ENCODE data around the gene ALDH16A1.
"Not testable (repeated sequence)": the region's sequence is repeated elsewhere in the genome, so short reads cannot be mapped to it uniquely, and the experiment has no call there.

The ALDH16A1 gene

DNA sequence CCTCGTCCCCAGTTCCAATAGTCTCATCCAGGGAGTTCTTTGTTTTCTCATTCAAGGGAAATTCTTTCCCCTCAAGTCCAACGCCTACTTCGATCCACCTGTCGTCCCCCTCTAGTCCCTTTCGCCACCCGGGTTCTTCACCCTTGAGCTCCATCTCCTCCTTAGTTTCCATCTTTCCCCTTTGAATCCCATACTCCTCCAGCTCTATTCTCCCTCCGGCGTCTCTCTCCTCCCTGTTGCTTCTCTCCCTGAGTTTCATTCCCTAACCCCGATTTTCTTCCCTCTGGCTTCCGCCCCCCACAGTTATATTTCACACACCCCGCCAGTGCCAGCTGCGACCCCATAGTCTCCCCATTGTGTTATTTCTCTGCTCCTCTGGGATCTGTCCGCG, 11.1 kb upstream of the ALDH16A1 start:
- no peak for DNase-seq

DNA sequence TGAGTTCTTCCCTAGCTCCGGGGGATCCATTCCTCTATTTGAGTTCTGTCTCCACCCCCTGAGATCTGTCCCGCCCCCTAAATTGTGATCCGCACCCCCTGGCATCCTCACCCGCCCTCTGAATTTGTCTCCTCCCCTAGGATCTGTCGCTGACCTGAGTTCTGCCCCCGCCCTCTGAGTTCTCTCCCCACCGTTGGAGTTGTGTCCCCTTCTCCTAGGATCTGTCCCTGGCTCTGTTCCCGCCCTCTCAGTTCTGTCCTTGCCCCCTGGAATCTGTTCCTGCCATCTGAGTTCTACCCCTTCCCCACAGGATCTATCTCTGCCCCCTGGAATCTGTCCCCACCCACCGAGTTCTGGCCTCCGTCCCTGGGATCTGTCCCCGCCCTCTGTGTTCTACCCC, 10.7 kb upstream of the ALDH16A1 start:
- DNase-seq: no peak

DNA sequence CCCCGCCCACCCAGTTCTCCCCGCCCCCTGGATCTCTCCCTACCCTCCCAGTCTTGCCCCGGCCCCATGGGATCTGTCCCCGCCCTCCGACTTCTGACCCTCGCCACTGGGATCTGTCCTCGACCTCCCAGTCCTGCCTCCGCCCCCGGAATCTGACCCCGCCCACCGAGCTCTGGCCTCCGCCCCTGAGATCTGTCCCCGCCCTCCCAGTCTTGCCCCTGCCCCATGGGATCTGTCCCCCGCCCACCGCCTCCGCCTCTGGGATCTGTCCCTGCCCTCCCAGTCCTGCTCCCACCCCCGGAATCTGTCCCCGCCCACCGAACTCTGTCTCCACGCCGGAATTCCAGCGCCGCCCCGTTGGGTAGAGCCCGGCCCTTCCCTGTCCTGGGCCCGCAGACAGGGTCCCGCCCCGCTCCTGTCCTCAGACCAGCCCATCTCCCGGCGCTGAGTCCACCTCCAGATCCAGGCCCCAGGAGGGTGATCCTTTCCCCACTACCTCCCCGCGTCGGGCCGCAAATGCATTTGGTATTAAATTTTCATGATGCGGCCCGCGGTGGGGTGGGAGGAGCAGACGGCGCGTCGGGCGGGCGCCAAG, 10.2 kb upstream of the ALDH16A1 start:
- no peak for DNase-seq

DNA sequence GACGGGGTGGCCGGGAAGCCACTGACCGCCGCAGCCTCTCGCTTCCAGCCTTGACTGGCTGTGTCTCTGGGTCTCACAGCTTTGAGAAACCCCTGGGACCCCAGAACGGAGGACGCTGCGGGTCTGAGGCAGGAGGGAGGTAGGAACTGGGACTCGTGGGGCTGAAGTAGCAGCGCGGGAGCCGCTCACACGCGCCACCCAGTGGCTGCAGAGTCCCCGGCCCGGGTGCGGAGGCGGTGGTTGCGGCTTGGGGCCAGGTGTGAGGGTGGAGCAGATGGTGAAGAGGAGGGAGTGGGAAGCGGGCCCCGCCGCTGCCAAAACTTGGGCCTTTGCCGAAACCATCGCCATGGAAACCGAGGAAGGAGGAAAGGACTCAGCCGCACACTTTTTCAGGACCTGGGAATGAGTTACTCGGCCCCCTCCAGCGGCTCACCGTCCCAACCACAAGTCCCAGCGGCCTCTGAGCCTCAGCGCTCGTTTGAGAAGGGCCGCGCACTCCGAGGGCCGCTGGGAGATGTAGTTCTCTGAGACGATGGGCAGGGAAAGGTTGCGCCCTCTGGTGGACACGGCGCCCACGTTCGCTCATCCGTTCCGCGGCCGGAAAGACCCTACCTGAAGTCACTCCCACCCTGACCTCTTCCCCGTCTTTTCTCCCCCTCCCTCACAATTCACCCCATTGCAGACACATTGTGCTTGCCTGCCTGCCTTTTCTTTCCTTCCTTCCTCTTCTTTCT, 9.5 kb upstream of the ALDH16A1 start:
- no peak for DNase-seq

DNA sequence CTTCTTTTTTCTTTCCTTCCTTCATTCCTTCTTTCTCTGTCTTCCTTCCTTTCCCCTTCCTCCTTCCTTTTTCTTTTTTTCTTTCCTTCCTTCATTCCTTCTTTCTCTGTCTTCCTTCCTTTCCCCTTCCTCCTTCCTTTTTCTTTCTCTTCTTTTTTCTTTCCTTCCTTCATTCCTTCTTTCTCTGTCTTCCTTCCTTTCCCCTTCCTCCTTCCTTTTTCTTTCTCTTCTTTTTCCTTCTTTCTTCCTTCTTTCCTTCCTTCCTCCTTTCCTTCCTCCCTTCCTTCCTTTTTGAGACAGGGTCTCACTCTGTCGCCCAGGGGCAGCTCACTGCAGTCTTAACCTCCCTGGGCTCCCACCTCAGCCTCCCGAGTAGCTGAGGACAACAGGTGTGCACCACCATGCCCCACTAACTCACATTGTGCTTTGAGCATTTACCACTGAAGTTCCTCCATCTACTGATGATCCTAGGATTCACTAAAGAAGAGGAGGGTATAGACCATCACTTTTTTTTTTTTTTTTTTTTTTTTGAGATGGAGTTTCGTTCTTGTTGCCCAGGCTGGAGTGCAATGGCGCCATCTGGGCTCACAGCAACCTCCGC, 8.8 kb upstream of the ALDH16A1 start:
- not testable (repeated sequence) for DNase-seq

DNA sequence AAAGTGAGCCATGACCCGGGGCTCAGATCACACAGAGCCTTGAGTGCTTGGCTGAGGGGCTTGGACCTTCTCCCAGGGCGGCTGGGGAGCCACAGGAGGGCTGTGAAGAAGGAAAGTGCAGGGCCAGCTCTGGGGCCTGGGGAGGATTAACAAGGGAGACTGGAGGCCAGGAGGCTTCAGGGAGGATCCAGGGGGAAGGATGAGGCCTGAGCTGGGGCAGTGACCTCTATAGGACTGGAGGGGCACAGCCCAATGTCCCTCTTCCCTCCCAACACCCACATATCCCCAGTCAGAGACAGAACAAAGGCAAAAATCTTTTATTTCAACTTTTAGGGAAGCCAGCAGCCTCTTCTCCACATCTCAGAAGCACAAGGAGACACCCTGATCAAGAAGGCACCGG, 7.0 kb upstream of the ALDH16A1 start:
- DNase-seq: no peak

DNA sequence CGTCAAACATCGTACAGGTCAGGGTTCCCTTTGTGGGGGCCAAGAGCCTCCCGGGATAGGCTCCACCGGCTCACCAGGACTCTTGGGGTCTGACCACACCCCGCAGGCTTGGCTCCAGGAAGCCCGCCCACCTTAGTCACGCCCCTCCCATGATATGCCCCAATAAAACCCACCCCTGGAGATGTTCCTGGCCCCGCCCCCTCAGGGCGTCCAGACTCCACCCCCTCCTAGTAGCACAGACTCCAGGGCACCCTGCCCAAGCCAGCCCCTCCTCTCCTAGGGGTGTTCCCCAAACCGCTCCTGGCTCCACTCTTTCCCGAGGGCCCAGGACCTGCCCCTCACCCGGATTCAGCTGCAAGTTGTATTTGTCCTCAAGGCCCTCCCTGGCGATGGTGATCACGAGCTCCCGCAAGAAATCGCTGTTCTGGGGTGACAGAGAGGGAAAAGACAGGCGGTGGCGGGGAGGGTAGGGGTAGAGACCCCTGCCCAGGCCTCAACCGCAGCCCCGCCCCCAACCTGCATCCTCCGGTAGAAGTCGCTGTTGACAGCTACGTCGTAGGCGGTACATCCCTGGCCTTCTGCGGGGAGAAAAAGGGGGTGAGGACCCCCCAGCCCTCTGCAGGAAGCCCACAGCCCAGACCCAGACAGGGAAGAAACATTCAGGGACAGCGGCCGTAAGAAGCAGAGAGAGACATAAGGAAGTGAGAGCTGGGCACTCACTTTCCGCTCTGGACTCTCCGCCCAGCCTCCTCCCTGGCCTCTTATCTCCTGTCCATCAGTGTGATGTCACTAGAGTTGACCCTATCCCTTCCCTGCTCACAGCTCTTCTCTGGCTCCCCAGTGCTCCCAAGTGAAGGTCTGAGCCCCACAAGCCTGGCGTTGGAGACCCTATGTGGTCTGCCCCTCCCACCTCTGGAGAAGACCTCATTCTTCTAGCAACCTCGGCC, 5.3 kb upstream of the ALDH16A1 start:
- DNase-seq: no peak

DNA sequence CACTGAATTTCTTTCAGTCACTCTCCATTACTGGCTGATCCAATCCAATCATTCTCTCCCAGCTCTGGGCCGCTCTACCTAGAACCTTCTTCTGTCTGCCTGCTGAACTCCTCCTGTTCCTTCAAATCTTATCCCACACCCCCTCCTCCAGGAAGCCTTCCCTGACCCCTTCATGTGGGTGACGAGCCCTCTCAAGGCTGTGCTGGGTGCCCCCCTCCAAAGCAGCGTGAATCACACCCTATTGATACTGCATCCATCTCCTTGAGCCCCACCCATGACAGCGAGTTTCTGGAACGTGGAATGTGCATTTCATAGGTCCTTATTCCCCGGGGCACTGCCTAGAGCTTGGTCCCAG, 4.6 kb upstream of the ALDH16A1 start:
- no peak for DNase-seq

DNA sequence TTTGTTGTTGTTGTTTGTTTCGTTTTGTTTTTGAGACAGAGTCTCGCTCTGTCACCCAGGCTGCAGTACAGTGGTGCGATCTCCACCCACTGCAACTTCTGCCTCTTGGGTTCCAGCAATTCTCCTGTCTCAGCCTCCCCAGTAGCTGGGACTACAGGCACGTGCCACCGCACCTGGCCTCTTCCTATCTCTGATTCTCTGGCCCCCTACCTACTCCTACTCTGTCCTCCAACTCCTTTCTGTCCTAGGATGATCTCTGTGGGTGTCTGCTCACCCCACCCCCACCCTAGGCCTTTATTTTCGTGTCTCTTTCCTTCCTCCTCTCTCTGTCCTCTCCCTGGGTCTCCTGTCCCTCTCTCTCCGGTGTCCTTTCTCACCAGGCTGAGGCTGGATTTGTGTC, 2.6 kb upstream of the ALDH16A1 start:
- DNase-seq: no peak

DNA sequence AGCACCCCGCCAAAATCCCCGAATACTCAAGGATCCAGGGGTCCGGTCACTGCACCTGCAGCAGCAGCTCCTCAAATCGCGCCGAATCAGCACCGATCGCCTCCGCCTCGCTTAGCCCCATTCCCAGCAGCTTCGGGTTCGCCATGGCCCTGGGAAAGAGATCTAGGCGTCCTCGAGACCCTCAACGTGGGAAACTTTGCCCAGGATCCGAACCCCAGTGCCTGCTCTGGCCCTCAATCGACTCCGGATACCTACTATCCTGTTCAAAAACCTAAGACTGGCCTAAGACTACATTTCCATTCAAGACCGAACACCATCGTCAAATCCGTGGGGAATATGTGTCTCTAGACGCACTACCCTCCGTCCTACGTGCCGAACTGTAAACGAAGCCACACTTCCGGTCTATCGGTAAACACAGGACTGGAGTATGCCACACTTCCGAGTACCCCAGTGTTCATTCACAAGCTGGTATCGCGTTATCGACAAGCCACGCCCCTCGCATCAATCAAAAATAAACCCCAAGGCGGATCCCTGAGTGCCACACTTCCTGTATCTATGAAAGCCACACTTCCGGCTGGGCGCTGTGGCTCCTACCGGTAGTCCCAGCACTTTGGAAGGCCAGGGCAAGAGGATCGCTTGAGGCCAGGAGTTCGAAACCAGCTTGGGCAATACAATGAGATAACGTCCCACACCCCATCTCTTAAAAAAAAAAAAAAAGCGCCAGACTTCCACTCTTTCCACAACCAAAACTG, 1.4 kb upstream of the ALDH16A1 start, which contains the start of gene PIH1D1:
Gene PIH1D1 (minus strand): TSS at position 385 of the 752 bp plus-strand sequence. CDS start 240 bp downstream, at position 145.
- no peak for DNase-seq

DNA sequence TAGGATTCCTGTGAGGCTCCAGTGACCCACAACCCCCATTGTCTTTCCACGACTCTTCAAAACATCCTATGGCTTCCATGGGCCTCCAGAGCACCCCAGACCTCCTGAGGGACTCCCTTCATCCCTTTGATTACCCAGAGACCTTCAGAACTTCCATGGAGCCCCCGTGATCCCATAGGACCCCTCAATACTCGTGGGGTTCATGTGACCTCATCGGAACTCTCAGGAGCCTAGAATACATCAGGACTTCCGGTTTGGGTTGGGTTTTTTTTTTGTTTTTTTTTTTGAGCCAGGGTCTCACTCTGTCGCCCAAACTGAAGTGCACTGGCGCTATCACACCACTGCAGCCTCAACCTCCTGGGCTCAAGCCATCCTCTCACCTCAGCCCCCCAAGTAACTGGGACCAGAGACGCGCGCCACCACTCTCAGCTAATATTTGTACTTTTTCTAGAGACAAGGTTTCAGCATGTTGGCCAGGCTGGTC, 774 bp downstream of the ALDH16A1 start:
- no peak for DNase-seq

DNA sequence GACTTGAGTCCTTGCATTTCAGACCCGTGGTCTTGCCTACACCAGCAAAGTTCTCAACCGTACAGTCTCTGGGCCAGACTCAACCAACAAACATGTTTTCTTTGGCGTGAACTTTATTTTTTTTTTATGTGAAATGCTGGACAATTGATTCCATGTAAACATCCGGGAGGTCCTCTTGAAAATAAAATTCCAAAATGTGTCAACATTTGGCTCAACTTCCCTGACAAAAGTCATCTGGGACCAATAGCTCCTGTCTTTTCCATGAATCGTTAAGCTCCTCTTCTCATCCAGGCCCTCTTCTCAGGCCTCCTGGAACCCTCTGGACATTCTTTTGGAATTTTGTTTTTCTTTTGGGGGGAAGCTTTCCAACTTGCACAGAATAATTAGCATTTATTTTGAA, 2.7 kb downstream of the ALDH16A1 start:
- no peak for DNase-seq

DNA sequence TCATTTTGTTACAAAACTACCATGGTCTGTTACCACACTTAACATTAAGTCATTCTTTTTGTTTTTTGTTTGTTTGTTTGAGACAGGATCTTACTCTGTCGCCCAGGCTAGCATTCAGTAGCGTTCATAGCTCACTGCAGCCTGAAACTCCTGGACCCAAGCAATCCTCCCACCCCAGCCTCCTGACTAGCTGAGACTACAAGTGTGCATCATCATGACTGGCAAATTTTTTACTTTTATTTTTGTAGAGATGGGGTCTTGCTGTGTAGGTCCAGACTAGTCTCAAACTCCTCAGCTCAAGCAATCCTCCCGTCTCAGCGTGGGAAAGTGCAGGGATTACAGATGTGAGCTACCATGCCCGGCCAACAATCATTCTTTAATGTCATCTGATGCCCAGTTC, 3.3 kb downstream of the ALDH16A1 start:
- DNase-seq: no peak

DNA sequence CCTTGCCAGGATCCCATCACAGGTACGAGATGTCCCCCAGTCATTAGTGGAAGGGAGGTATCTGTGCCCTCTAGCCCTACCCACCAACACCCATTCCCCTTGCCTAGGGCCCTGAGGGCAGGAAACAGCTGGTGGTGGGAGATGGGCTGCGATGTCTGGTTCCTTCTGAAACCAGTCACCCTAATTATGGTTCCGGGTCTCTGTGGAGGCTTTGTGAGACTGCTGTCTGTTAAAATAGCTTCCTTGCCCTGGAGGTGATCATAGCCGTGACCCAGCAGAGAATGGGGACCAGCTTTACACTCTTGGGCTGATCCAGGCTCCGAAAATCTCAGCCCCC, 5.5 kb downstream of the ALDH16A1 start:
- no peak for DNase-seq

DNA sequence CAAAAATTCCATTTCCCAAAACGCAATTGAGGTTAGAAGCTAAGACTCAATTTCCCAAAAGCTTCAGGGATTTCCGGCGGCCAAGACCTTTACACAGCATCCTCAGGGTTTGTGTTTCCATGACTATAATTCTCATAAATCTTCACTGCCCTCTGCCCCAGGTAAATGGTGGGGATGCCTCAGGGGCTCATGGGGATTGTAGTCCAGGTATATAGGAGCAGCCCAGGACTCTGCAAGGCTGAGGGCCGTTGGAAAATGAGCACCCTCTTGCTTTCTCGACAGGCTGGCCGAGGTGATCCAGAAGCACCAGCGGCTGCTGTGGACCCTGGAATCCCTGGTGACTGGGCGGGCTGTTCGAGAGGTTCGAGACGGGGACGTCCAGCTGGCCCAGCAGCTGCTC, 6.4 kb downstream of the ALDH16A1 start:
- no peak for DNase-seq

DNA sequence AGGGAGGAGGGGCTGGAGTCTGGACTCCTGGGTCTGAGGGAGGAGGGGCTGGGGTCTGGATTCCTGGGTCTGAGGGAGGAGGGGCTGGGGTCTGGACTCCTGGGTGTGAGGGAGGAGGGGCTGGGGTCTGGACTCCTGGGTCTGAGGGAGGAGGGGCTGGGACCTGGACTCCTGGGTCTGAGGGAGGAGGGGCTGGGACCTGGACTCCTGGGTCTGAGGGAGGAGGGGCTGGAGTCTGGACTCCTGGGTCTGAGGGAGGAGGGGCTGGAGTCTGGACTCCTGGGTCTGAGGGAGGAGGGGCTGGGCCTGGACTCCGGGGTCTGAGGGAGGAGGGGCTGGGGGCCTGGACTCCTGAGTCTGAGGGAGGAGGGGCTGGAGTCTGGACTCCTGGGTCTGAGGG, 8.1 kb downstream of the ALDH16A1 start:
- not testable (repeated sequence) for DNase-seq

DNA sequence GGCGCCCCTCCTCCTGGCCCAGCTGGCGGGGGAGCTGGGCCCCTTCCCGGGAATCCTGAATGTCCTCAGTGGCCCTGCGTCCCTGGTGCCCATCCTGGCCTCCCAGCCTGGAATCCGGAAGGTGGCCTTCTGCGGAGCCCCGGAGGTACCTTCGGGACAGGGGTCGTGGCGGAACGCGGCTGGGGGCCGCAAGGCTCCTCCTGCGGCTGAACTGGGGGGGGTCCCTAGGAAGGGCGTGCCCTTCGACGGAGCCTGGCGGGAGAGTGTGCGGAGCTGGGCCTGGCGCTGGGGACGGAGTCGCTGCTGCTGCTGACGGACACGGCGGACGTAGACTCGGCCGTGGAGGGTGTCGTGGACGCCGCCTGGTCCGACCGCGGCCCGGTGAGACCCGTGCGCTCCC, 8.6 kb downstream of the ALDH16A1 start:
- DNase-seq: no peak

DNA sequence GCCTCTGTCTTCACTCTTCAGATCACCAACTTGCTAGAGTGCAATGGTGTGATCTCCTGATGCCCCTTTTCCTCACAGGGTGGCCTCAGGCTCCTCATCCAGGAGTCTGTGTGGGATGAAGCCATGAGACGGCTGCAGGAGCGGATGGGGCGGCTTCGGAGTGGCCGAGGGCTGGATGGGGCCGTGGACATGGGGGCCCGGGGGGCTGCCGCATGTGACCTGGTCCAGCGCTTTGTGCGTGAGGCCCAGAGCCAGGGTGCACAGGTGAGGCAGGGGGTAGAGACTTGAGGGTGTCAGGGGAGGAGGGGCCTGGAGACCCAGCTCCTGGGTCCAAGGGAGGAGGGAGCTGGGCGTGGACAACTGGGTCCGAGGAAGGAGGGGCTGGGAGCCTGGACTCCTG, 9.5 kb downstream of the ALDH16A1 start:
- DNase-seq: no peak

DNA sequence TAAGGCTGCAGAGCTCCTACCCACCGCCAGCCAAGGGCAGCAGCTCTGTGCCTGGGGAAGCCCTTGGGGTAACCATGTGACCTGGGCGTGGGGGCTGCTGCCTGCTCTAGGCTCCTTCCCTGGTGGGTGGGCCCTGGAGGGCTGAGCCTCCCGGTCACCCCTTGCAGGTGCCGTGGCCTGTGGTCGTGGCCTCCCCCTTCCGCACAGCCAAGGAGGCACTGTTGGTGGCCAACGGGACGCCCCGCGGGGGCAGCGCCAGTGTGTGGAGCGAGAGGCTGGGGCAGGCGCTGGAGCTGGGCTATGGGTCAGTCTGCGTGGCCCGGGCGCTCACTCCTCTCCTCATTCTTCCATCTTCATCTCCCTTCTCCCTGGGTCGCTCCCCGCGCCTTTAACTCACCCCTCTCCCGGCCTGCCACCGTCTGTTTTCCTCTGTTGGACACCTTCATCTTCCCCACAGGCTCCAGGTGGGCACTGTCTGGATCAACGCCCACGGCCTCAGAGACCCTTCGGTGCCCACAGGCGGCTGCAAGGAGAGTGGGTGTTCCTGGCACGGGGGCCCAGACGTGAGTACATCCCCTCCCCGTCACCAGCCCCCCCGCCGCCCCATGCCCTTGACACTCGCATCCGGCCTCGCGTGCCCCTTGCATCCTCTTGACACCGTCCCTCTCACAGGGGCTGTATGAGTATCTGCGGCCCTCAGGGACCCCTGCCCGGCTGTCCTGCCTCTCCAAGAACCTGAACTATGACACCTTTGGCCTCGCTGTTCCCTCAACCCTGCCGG, 11.1 kb downstream of the ALDH16A1 start:
- DNase-seq: no peak

DNA sequence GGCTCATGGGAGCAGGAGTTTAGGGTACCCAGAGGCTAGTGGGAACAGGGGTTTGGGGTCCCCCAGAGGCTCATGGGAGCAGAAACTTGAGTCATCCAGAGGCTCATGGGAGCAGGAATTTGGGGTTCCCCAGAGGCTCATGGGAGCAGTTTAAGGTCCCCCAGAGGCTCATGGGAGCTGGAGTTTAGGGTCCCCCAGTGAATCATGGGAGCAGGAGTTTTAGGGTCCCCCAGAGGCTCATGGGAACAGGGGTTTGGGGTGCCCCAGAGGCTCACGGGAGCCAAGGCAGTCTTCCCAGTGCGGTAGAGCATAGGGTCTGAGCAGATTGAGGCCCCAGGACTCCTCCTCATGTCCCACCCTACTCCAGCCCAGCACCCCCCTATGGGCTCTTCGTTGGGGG, 12.3 kb downstream of the ALDH16A1 start:
- DNase-seq: no peak

DNA sequence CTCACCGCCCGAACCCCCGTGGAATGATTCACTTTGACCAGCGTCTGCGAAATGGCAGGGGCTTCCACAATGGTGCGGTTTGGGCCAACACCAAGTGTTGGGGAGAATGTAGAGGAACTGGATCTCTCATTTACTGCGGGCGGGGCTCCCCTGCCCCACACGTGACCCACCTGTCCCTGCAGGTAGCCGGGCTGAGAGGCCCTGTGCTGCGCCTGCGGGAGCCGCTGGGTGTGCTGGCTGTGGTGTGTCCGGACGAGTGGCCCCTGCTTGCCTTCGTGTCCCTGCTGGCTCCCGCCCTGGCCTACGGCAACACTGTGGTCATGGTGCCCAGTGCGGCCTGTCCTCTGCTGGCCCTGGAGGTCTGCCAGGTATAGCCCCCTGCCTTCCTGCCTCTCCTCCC, 15.2 kb downstream of the ALDH16A1 start:
- no peak for DNase-seq

Measured in cortex of kidney (tissue), 1 donor.